Adrenal gland (tissue), 12 donors: ENCODE measurements around the gene RTRAF. TPM values are rescaled to one million over a fixed set of nuclear protein-coding genes. Genes with fewer than 3 reads are reported as not detected.

ENCODE experiments used
- DNase-seq, 7 donors: peaks; one replicate each; pipeline ENCODE4 v3.0.0-alpha.2; 2019 to 2020
- H3K27ac ChIP-seq, 5 donors: fragments of 200-600 bp; sonication (generic) in 4 of 5; 1 replicate in 3 of 5; 2 replicates in 2 of 5; pipeline versions ENCODE4 v1.5.1 to v1.8.0; 2016 to 2020; ENCODE audit warnings: mild to moderate bottlenecking in 1 of 5
- H3K27me3 ChIP-seq: fragments of 200-600 bp; 2 replicates; pipeline ENCODE4 v1.8.0; 2021
- H3K36me3 ChIP-seq, 2 donors: fragments of 200-600 bp; replicated peaks in 1 of 2; 1 replicate in 1 of 2; 2 replicates in 1 of 2; pipeline versions ENCODE4 v1.5.1 to v1.8.0; 2018 to 2022
- H3K4me1 ChIP-seq, 2 donors: fragments of 200-600 bp; replicated peaks in 1 of 2; 1 replicate in 1 of 2; 2 replicates in 1 of 2; pipeline versions ENCODE4 v1.5.1 to v1.8.0; 2018 to 2021
- H3K4me3 ChIP-seq, 4 donors: fragments of 200-600 bp; sonication (generic) in 3 of 4; one replicate each; pipeline ENCODE4 v1.5.1; 2016 to 2018
- H3K9me3 ChIP-seq, 3 donors: fragments of 200-600 bp; sonication (generic) in 1 of 3; replicated peaks in 1 of 3; 1 replicate in 2 of 3; 2 replicates in 1 of 3; pipeline versions ENCODE4 v1.5.1 to v1.8.0; 2016 to 2021
- CTCF ChIP-seq, 6 experiments: fragments of 450-650 bp in 4 of 6; fragments of 200-600 bp in 2 of 6; sonication (generic) in 1 of 6; IDR thresholded peaks; 1 replicate in 5 of 6; 2 replicates in 1 of 6; pipeline versions ENCODE4 v1.5.1 to v1.8.0; 2016 to 2021; ENCODE audit warnings: antibody characterized with exemption in 6 of 6, mild to moderate bottlenecking in 2 of 6, moderate library complexity in 1 of 6
- POLR2A ChIP-seq, 2 donors: fragments of 450-650 bp; IDR thresholded peaks; one replicate each; pipeline ENCODE4 v1.6.1; 2017; ENCODE audit warnings: antibody characterized with exemption in 2 of 2, mild to moderate bottlenecking in 2 of 2, moderate library complexity in 1 of 2
- WGBS, 4 donors: extraction: QIAGEN DNeasy Blood & Tissue Kit in 2 of 4; methylation state at CpG; one replicate each; pipeline versions ENCODE4 v1.1.5 to v1.1.7; 2013 to 2017; 5-methylcytosine and 5-hydroxymethylcytosine counted together
- intact Hi-C, 2 donors: fragments of 100-400 bp; cut with DNase I; formaldehyde crosslinking; loops; one replicate each; pipeline versions ENCODE4 v1.14.1 to v1.15.0; 2022 to 2023
- polyA plus RNA-seq, 3 donors: library from polyadenylated mRNA; stranded (reverse); fragments of 200-250 nt in 2 of 3; fragments of 350-450 nt in 1 of 3; fragmentation: Illumina TruSeq in 1 of 3; extraction: RNeasy Lipid Tissue Mini Kit (QIAGEN cat#74804) in 1 of 3; gene quantifications; one replicate each; pipeline ENCODE4 v1.2.3, GENCODE V29; 2013 to 2014
- total RNA-seq, 9 donors: library from RNA; depleted of rRNA in 4 of 9; stranded (reverse); fragments of >200 nt in 4 of 9; fragments of 120-200 nt in 1 of 9; fragmentation: NEBNext Ultra II Directional in 1 of 9; extraction: Animal tissue kit (Norgen Biotek cat#: 25700) in 1 of 9; gene quantifications; one replicate each; pipeline versions ENCODE4 v1.1.0 to v1.2.4, GENCODE V29; 2013 to 2023
- donor health status: healthy with polysubstance abuse.
- donor health status: Bipolar disorder and iron deficiency.
- donor health status: DM: yes; HTN: yes; CAD: no.
- donor health status: DM: no; HTN: no; CAD: no.
- donor health status: DM: no; HTN: no; CAD: no.
- donor health status: DM: yes; HTN: yes; CAD: no.

RTRAF gene
- total and polyA plus RNA-seq, 12 donors: 12.9 to 308 (median 168) TPM

- TF ChIP-seq CTCF (IDR thresholded peaks at IDR 0.05) (no peak), POLR2A (IDR thresholded peaks at IDR 0.05) (no peak)
- DNase-seq: no peak
- Histone ChIP-seq H3K4me3 (no peak overlapping the region), H3K27me3 (no peaks in the 10 kb centered on the region), H3K4me1 (peaks cover 0 to 6% of the 10 kb centered on the region in 2 donors), H3K9me3 (no peaks in the 10 kb centered on the region), H3K27ac (no peak overlapping the region), H3K36me3 (peaks cover 0 to 54% of the 10 kb centered on the region in 2 donors)
- intact Hi-C loops: no loop called here
- WGBS, 4 donors: 87 to 93% (median 91%) methylated on average over 9 of the region's 9 CpGs
These were observed 22.2 kb downstream of the RTRAF start for GRCh38 chr14:52011523-52011922.

GRCh38 chr14:52012635-52013034 lies 23.3 kb downstream of the RTRAF start:
- Histone ChIP-seq H3K27ac (peak overlapping the region in 1 of 5 donors; percentile 64), H3K4me1 (peaks cover 0 to 6% of the 10 kb centered on the region in 2 donors), H3K36me3 (peaks cover 0 to 44% of the 10 kb centered on the region in 2 donors), H3K4me3 (no peak overlapping the region), H3K9me3 (no peaks in the 10 kb centered on the region), H3K27me3 (no peaks in the 10 kb centered on the region)
- WGBS, 4 donors: 48 to 55% (median 52%) methylated on average over 4 of the region's 4 CpGs
- peak in 6 of 7 donors; percentile 33 to 80 (median 52) for DNase-seq
- no peak for TF ChIP-seq CTCF (IDR thresholded peaks at IDR 0.05)
- TF ChIP-seq POLR2A (IDR thresholded peaks at IDR 0.05): no peak
- intact Hi-C loops: no loop called here

GRCh38 chr14:52013984-52014600 lies 24.7 kb downstream of the RTRAF start:
- Histone ChIP-seq H3K4me3 (no peak overlapping the region), H3K4me1 (peaks cover 0 to 6% of the 10 kb centered on the region in 2 donors), H3K36me3 (peaks cover 0 to 29% of the 10 kb centered on the region in 2 donors), H3K9me3 (no peaks in the 10 kb centered on the region), H3K27ac (peak overlapping the region in 1 of 5 donors; percentile 64), H3K27me3 (no peaks in the 10 kb centered on the region)
- DNase-seq: no peak
- intact Hi-C loops: no loop called here
- WGBS, 4 donors: 76 to 83% (median 80%) methylated on average over 10 to 11 of the region's 11 CpGs
- no peak for TF ChIP-seq CTCF (IDR thresholded peaks at IDR 0.05)
- TF ChIP-seq POLR2A (IDR thresholded peaks at IDR 0.05): no peak

- intact Hi-C loops: no loop called here
- Histone ChIP-seq H3K27me3 (no peaks in the 10 kb centered on the region), H3K36me3 (peaks cover 0 to 23% of the 10 kb centered on the region in 2 donors), H3K4me1 (peaks cover 0 to 6% of the 10 kb centered on the region in 2 donors), H3K4me3 (no peak overlapping the region), H3K27ac (no peak overlapping the region), H3K9me3 (no peaks in the 10 kb centered on the region)
- no peak for DNase-seq
- no peak for TF ChIP-seq CTCF (IDR thresholded peaks at IDR 0.05)
- TF ChIP-seq POLR2A (IDR thresholded peaks at IDR 0.05): no peak
- 73 to 82% (median 80%) methylated on average over 11 to 15 of the region's 15 CpGs for WGBS, 4 donors
These were observed 25.4 kb downstream of the RTRAF start for GRCh38 chr14:52014601-52015267.
